Left lung (tissue), 10 donors: ENCODE measurements around the gene VEPH1. TPM values are rescaled to one million over a fixed set of nuclear protein-coding genes. Genes with fewer than 3 reads are reported as not detected.

ENCODE experiments used
- ATAC-seq: fragments of 200-7000 bp; cut with Tn5 transposase; one replicate; pipeline ENCODE4 v1.9.1; 2020; ENCODE audit warnings: moderate library complexity
- DNase-seq, 4 donors: peaks; one replicate each; pipeline ENCODE4 v3.0.0-alpha.2; 2013 to 2020
- H3K27ac ChIP-seq, 2 donors: fragments of 200-600 bp; sonication (generic) in 1 of 2; one replicate each; pipeline versions ENCODE4 v1.5.0 to v1.8.0; 2020 to 2021
- H3K27me3 ChIP-seq, 2 donors: fragments of 200-600 bp; sonication (generic) in 1 of 2; one replicate each; pipeline versions ENCODE4 v1.5.0 to v1.8.0; 2020 to 2021
- H3K36me3 ChIP-seq, 2 donors: fragments of 200-600 bp; sonication (generic) in 1 of 2; one replicate each; pipeline versions ENCODE4 v1.5.0 to v1.8.0; 2020 to 2021
- H3K4me1 ChIP-seq, 2 donors: fragments of 200-600 bp; one replicate each; pipeline ENCODE4 v1.8.0; 2021
- H3K4me3 ChIP-seq, 2 donors: fragments of 200-600 bp; sonication (generic) in 1 of 2; one replicate each; pipeline versions ENCODE4 v1.5.0 to v1.8.0; 2020 to 2021; ENCODE audit warnings: mild to moderate bottlenecking in 1 of 2
- H3K9me3 ChIP-seq, 2 donors: fragments of 200-600 bp; sonication (generic) in 1 of 2; one replicate each; pipeline versions ENCODE4 v1.5.0 to v1.8.0; 2020 to 2021
- intact Hi-C, 2 donors: fragments of 100-400 bp; cut with DNase I; formaldehyde crosslinking; loops; one replicate each; pipeline versions ENCODE4 v1.11.2 to v1.14.2; 2022
- polyA plus RNA-seq, 6 donors: library from polyadenylated mRNA; unstranded; fragments of 120-200 nt; gene quantifications; one replicate each; pipeline ENCODE4 v1.2.1, GENCODE V29; 2013; ENCODE audit not compliant: insufficient read length in 6 of 6
- total RNA-seq, 2 donors: library from RNA; stranded (reverse); fragmentation: NEBNext Ultra II Directional; extraction: Animal tissue kit (Norgen Biotek cat#: 25700); gene quantifications; one replicate each; pipeline ENCODE4 v1.2.1, GENCODE V29; 2021
- TF ChIP-seq, protein P1 (sequence below), 2 donors: fragments of 200-600 bp; sonication (generic) in 1 of 2; IDR thresholded peaks; one replicate each; pipeline versions ENCODE4 v1.5.0 to v1.8.0; 2021; ENCODE audit warnings: antibody characterized with exemption in 2 of 2
- donor health status: DM: no; HTN: yes; CAD: no.
- donor health status: DM: no; HTN: no; CAD: no.

Gene VEPH1
- total and polyA plus RNA-seq, 8 donors: 30.4 to 143 (median 42.6) TPM

DNA sequence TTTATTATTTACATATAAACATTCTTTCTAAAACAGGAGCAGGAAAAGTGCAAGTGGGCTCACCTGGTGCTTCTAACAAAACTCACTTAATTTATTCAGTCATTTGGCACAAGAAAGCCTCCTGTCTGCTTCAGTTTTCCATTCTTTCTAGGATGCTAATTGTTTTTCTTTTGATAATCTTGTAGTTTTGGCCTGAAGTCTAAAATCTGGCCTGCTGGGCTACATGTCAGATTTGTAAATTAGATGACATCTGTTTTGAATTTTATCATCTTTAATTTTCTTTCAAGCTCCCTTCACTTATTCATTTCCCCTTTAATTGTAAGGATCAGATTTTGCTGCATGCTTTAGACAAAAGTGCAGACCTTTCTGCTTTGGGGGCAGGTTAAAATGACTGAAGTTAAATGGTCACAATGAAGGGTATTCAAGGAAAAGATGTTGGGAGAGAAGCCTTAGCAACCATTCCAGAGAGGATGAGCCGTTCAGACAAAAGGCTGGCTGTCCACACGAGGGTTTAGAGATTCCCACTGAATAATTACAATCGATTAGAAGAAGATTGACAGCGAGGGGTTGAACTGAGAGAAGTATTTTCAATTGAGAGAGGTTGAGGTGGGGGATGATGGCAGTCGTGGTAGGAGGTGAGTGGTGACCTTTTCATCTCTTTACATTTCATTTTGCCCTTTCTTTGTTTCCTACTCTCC lies 126.5 kb downstream of the VEPH1 start:
- no peak for ATAC-seq
- H3K27me3 ChIP-seq: no peaks in the 10 kb centered on the region
- H3K4me3 ChIP-seq: no peak overlapping the region
- TF ChIP-seq, protein P1, sequence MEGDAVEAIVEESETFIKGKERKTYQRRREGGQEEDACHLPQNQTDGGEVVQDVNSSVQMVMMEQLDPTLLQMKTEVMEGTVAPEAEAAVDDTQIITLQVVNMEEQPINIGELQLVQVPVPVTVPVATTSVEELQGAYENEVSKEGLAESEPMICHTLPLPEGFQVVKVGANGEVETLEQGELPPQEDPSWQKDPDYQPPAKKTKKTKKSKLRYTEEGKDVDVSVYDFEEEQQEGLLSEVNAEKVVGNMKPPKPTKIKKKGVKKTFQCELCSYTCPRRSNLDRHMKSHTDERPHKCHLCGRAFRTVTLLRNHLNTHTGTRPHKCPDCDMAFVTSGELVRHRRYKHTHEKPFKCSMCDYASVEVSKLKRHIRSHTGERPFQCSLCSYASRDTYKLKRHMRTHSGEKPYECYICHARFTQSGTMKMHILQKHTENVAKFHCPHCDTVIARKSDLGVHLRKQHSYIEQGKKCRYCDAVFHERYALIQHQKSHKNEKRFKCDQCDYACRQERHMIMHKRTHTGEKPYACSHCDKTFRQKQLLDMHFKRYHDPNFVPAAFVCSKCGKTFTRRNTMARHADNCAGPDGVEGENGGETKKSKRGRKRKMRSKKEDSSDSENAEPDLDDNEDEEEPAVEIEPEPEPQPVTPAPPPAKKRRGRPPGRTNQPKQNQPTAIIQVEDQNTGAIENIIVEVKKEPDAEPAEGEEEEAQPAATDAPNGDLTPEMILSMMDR (IDR thresholded peaks at IDR 0.05): no peak
- intact Hi-C loops: no loop called here
- no peaks in the 10 kb centered on the region for H3K9me3 ChIP-seq
- H3K27ac ChIP-seq: no peak overlapping the region
- H3K4me1 ChIP-seq: no peaks in the 10 kb centered on the region
- DNase-seq: no peak
- no peaks in the 10 kb centered on the region for H3K36me3 ChIP-seq

- Histone ChIP-seq H3K36me3 (no peaks in the 10 kb centered on the region), H3K27me3 (no peaks in the 10 kb centered on the region), H3K4me1 (no peaks in the 10 kb centered on the region), H3K9me3 (no peaks in the 10 kb centered on the region), H3K27ac (no peak overlapping the region), H3K4me3 (no peak overlapping the region)
- DNase-seq (no peak), ATAC-seq (no peak)
- intact Hi-C loops: no loop called here
- TF ChIP-seq, protein P1 (IDR thresholded peaks at IDR 0.05): no peak
These were observed 127.8 kb downstream of the VEPH1 start for GRCh38 chr3:157375342-157375986.

GRCh38 chr3:157374933-157375332 lies 128.3 kb downstream of the VEPH1 start:
- intact Hi-C loops: no loop called here
- Histone ChIP-seq H3K4me1 (no peaks in the 10 kb centered on the region), H3K36me3 (no peaks in the 10 kb centered on the region), H3K9me3 (no peaks in the 10 kb centered on the region), H3K27ac (no peak overlapping the region), H3K27me3 (no peaks in the 10 kb centered on the region), H3K4me3 (no peak overlapping the region)
- no peak for DNase-seq
- ATAC-seq: no peak
- TF ChIP-seq, protein P1 (IDR thresholded peaks at IDR 0.05): no peak

DNA sequence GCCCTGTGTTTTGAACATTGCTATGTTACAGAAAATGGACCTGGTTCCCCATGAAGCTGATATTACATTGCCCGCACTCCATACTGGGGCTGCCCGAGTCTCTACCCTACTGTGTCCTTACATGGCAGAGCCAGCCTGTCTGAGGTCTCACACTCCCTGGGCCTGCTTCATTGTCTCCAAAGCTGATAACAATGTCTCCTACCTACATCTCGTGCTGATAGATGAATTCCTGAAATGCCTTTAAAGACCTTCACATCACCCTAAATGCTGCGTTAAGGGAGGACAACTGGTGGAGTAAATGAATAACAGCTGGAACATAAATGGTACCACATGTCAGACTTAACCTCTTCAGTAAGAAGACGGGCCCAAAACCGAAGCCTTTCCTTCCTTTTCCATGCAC lies 129.4 kb downstream of the VEPH1 start:
- no peaks in the 10 kb centered on the region for H3K27me3 ChIP-seq
- TF ChIP-seq, protein P1 (IDR thresholded peaks at IDR 0.05): no peak
- H3K4me1 ChIP-seq: no peaks in the 10 kb centered on the region
- intact Hi-C loops: no loop called here
- H3K36me3 ChIP-seq: no peaks in the 10 kb centered on the region
- no peaks in the 10 kb centered on the region for H3K9me3 ChIP-seq
- no peak overlapping the region for H3K4me3 ChIP-seq
- DNase-seq: no peak
- ATAC-seq: no peak
- H3K27ac ChIP-seq: no peak overlapping the region

DNA sequence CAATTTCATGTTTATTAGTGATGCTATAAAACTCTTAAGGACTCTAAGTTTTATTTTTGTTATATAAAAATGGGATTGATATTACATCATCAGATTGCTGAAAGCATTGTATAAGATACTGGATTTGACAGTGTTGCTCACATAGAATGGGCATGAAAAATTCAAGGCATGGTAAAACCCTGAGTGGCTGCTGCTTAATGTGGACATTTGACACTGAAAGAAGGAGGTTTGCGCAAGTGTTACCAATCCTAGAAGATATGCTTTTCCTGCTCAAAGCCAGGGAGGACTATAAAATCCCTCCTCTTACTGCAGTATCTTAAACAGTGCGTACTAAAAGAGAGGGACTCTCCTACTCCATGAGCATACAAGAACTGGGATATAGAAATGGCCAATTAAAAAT lies 132.3 kb downstream of the VEPH1 start:
- intact Hi-C loops: no loop called here
- TF ChIP-seq, protein P1 (IDR thresholded peaks at IDR 0.05): no peak

More for the DNA sequence above, 132.3 kb downstream of the VEPH1 start:
- Histone ChIP-seq H3K4me3 (no peak overlapping the region), H3K27ac (no peak overlapping the region), H3K9me3 (no peaks in the 10 kb centered on the region), H3K4me1 (no peaks in the 10 kb centered on the region), H3K36me3 (no peaks in the 10 kb centered on the region), H3K27me3 (no peaks in the 10 kb centered on the region)
- ATAC-seq (no peak), DNase-seq (no peak)
